Activated naive CD4-positive, alpha-beta T cell treated with anti-CD3 and anti-CD28 coated beads, Interleukin-2, amount 50 U/mL, for 72 hours (primary cell): ENCODE results near the gene FIZ1. TPM values are rescaled to one million over a fixed set of nuclear protein-coding genes. Genes with fewer than 3 reads are reported as not detected.

Experiments used
- ATAC-seq, 2 donors: fragments of 150-1000 bp; cut with Tn5 transposase; 2 replicates each; pipeline ENCODE4 v1.10.0; 2021; ENCODE audit warnings: mild to moderate bottlenecking in 2 of 2, moderate library complexity in 2 of 2
- DNase-seq, 2 donors: peaks; one replicate each; pipeline ENCODE4 v3.0.0; 2021 to 2022; ENCODE audit warnings: low spot score in 2 of 2
- H3K27ac Mint-ChIP-seq, 2 donors: one replicate each; pipeline ENCODE4 v1.8.0; 2022; ENCODE audit warnings: mild to moderate bottlenecking in 2 of 2, mixed read lengths in 2 of 2
- H3K36me3 Mint-ChIP-seq, 2 donors: one replicate each; pipeline ENCODE4 v1.8.0; 2022; ENCODE audit warnings: mixed read lengths in 2 of 2
- H3K9me3 Mint-ChIP-seq, 2 donors: one replicate each; pipeline ENCODE4 v1.8.0; 2022; ENCODE audit warnings: mixed read lengths in 2 of 2
- total RNA-seq, 2 donors: library from RNA; stranded (reverse); gene quantifications; one replicate each; pipeline ENCODE4 v1.2.3, GENCODE V29; 2022

FIZ1 gene
- total RNA-seq, 2 donors from 2014 or later: 10.2 to 12.3 TPM

DNA sequence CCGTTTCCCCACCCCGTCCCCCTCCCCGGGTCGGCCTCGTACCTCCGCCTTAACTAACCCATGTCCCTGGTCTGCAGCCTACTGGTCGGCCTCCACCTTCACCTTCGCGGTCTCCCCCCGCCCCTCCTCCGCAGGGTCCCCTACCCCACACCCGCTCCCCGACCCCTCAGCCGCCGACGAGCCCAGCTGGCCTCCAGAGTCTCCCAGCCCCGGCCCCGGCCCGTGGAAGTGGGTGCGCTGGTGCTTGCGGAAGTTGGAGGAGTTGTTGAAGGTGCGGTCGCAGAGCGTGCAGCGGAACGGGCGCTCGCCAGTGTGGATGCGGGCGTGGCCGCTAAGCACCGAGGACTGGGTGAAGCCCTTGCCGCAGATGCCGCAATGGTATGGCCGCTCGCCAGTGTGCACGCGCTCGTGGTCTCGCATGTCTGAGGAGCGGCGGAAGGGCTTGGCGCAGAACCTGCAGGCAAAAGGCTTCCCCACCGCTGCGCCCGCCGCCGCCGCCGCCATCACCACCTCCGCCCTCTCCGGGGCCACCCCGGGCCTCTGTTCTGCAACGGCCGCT, 22.4 kb upstream of the FIZ1 start:
- Mint-ChIP-seq H3K27ac (no peak overlapping the region), H3K36me3 (peaks cover 0 to 7% of the 10 kb centered on the region in 2 donors), H3K9me3 (peaks cover 0 to 4% of the 10 kb centered on the region in 2 donors)
- DNase-seq (no peak), ATAC-seq (no peak)

DNA sequence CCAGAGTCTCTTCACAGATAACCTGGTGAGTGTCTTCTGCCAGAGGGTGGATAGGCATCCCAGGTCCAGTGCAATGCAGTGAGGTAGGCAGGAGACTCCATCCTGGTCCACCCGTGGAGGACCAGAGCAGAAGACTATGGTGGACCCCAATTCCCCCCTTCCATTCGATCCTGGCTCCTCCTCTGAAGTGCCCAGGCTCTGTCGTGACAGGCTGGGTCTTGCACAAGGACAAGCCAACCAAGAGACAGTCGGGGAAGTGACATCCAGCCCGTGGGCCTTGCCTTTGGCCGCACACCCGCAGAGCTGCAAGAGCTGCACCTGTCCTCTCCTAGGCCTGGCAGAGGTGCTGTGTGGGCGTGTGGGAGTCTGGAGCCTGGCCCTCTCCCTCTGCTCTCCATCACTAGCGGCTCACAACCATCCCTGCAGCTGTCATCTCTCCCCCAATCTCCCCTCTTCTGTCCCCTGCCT, 21.9 kb upstream of the FIZ1 start:
- ATAC-seq (no peak), DNase-seq (no peak)
- Mint-ChIP-seq H3K36me3 (peaks cover 0 to 7% of the 10 kb centered on the region in 2 donors), H3K27ac (no peak overlapping the region), H3K9me3 (peaks cover 0 to 4% of the 10 kb centered on the region in 2 donors)

DNA sequence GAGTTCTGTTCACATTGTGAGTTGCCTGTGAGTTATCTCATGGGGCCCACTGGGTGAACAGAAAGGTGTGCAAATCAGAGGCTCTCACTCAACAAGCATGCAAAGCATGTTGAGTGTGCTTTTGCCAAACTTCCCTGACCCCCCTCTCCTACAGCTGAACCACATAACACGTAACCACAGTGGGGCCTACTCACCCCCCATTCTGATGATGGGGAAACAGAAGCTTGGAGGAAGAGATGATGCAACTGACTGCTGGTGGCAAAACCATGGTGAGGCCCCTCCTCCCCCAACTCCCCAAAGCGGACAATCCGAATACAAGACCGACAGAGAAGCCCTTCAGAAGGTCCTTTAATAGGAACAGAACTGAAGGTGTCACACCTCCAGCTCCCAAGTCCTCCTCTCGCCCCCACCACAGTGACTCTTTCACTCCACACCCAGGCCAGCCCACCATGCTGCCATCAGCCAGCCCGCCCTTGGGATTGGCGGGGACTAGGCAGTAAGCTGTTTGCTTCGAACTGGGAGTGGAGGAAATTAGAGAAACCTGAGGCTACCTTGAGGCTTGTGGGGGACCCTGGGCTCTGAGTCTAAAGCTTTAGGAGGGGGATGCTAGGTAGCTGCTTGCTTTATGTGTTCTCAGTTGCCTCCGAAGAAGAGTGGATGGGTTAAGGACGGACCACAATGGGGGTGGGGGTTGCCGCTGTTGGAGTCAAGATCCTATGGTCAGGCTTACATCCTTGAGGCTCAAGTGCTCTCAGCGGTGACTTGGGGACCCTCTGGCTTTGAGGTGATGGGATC, 21.3 kb upstream of the FIZ1 start:
- Mint-ChIP-seq H3K36me3 (peaks cover 0 to 7% of the 10 kb centered on the region in 2 donors), H3K9me3 (peaks cover 0 to 4% of the 10 kb centered on the region in 2 donors), H3K27ac (peak overlapping the region in 1 of 2 donors; percentile 66)
- no peak for ATAC-seq
- no peak for DNase-seq

DNA sequence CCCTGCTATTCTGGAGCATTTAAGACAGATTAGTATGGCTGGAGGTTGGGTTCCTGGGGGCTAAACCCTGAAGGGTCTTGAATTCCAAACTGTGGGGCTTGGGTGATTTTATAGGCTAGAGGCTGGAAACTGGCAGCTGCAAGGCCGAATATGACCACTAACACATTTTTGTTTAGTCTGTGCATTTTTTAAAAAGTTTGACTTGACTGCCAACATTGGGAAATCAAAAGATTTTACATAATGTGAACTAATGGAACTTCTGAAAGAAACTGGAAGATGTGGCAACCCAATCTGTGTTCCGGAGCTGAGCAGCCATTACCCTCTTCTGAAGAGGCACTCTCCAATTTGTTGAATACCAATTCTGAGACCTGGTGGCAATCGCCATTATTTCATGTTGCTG, 20.0 kb upstream of the FIZ1 start:
- Mint-ChIP-seq H3K27ac (no peak overlapping the region), H3K36me3 (peaks cover 0 to 7% of the 10 kb centered on the region in 2 donors), H3K9me3 (peaks cover 0 to 4% of the 10 kb centered on the region in 2 donors)
- DNase-seq (no peak), ATAC-seq (no peak)

DNA sequence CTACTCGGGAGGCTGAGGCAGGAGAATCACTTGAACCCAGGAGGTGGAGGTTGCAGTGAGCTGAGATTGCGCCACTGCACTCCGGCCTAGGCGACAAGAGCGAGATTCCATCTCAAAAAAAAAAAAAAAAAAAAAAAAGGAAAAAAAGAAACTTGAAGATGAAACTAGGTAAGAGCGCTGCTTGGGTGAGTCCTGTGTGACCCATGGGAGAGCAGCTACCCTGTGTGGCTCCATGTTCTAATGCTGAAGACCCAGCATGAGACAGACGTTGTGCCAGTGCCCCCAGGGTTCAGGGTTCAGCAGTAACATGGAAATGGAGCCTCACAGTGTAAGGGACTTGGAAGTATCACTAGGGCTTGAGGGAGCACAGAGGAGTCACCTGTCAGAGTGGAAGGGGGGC, 19.1 kb upstream of the FIZ1 start:
- Mint-ChIP-seq H3K27ac (no peak overlapping the region), H3K36me3 (peaks cover 0 to 7% of the 10 kb centered on the region in 2 donors), H3K9me3 (no peaks in the 10 kb centered on the region)
- ATAC-seq (no peak), DNase-seq (no peak)

DNA sequence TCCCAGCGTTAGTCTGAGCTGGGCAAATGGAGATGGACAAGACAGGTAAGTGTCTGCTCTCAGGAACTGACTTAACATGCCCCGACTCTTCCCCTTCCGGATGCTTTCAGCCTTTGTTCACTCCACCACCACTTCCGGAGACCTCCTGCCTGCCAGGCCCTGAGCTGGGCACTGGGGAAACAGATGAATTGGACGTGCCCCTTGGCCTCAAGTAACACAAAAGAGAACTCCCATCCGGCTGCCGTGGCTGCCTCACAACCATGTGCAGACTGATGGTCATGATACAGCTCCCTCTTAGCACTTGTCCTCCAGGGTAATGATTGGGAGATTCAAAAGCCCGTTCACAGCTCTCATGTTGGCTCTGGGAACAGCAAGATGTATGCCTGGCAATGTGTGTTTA, 18.1 kb upstream of the FIZ1 start:
- DNase-seq (no peak), ATAC-seq (no peak)
- Mint-ChIP-seq H3K27ac (no peak overlapping the region), H3K36me3 (peaks cover 0 to 7% of the 10 kb centered on the region in 2 donors), H3K9me3 (no peaks in the 10 kb centered on the region)

DNA sequence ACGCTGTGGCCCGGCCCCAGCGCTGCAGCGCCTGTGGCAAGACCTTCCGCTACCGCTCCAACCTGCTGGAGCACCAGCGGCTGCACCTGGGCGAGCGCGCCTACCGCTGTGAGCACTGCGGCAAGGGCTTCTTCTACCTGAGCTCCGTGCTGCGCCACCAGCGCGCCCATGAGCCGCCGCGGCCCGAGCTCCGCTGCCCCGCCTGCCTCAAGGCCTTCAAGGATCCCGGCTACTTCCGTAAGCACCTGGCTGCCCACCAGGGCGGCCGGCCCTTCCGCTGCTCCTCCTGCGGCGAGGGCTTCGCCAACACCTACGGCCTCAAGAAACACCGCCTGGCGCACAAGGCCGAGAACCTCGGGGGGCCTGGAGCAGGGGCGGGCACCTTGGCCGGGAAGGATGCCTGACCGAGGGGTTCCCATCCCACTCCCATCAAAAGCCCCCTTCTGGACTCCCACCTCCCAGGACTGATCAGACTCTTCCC, 17.1 kb upstream of the FIZ1 start:
- no peak for ATAC-seq
- Mint-ChIP-seq H3K27ac (no peak overlapping the region), H3K36me3 (peaks cover 0 to 7% of the 10 kb centered on the region in 2 donors), H3K9me3 (no peaks in the 10 kb centered on the region)
- no peak for DNase-seq

DNA sequence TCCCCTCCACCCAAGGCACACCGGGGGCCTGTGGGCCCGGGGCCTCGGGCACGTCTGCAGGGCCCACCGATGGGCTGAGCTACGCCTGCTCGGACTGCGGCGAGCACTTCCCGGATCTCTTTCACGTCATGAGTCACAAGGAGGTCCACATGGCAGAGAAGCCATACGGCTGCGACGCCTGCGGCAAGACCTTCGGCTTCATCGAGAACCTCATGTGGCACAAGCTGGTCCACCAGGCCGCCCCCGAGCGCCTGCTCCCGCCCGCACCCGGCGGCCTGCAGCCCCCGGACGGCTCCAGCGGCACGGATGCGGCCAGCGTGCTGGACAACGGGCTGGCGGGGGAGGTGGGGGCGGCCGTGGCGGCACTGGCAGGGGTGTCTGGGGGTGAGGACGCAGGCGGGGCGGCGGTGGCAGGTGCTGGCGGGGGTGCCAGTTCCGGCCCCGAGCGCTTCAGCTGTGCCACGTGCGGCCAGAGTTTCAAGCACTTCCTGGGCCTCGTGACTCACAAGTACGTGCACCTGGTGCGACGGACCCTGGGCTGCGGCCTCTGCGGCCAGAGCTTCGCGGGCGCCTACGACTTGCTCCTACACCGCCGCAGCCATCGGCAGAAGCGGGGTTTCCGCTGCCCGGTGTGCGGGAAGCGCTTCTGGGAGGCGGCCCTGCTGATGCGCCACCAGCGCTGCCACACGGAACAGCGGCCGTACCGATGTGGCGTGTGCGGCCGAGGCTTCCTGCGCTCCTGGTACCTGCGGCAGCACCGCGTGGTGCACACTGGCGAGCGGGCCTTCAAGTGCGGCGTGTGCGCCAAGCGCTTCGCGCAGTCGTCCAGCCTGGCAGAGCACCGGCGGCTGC, 16.5 kb upstream of the FIZ1 start:
- Mint-ChIP-seq H3K9me3 (no peaks in the 10 kb centered on the region), H3K36me3 (peaks cover 0 to 7% of the 10 kb centered on the region in 2 donors), H3K27ac (no peak overlapping the region)
- ATAC-seq (no peak), DNase-seq (no peak)

DNA sequence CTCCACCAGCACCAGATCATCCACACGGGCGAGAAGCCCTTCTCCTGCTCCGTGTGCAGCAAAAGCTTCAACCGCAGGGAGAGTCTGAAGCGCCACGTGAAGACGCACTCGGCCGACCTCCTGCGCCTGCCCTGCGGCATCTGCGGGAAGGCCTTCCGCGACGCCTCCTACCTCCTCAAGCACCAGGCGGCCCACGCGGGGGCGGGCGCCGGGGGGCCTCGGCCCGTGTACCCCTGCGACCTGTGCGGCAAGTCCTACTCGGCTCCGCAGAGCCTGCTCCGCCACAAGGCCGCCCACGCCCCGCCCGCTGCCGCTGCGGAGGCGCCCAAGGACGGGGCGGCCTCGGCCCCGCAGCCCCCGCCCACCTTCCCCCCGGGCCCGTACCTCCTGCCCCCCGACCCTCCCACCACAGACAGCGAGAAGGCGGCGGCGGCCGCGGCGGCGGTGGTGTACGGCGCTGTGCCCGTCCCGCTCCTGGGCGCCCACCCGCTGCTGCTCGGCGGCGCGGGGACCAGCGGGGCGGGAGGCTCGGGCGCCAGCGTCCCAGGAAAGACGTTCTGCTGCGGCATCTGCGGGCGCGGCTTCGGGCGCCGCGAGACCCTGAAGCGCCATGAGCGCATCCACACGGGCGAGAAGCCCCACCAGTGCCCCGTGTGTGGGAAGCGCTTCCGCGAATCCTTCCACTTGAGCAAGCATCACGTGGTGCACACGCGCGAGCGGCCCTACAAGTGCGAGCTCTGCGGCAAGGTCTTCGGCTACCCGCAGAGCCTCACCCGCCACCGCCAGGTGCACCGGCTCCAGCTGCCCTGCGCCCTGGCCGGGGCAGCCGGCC, 15.6 kb upstream of the FIZ1 start:
- ATAC-seq (no peak), DNase-seq (no peak)
- no peaks in the 10 kb centered on the region for H3K9me3 Mint-ChIP-seq
- peaks cover 2 to 10% of the 10 kb centered on the region in 2 donors for H3K36me3 Mint-ChIP-seq
- no peak overlapping the region for H3K27ac Mint-ChIP-seq

DNA sequence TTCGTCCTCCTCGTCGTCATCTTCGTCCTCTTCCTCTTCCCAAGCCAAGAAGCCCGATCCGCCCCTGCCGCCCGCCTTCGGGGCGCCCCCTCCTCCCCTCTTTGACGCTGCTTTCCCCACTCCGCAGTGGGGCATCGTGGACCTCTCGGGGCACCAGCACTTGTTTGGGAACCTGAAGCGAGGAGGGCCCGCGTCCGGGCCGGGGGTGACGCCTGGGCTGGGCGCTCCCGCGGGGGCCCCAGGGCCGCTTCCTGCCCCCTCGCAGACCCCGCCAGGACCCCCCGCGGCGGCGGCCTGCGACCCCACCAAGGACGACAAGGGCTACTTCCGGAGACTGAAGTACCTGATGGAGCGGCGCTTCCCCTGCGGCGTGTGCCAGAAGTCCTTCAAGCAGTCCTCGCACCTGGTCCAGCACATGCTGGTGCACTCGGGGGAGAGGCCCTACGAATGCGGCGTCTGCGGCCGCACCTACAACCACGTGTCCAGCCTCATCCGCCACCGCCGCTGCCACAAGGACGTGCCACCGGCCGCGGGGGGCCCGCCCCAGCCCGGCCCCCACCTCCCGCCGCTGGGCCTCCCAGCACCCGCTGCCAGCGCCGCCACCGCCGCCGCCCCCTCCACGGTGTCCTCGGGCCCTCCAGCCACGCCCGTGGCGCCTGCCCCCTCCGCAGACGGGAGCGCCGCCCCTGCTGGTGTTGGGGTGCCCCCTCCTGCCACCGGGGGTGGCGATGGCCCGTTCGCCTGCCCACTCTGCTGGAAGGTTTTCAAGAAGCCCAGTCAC, 14.8 kb upstream of the FIZ1 start:
- H3K27ac Mint-ChIP-seq: no peak overlapping the region
- DNase-seq (no peak), ATAC-seq (no peak)
- peaks cover 4 to 13% of the 10 kb centered on the region in 2 donors for H3K36me3 Mint-ChIP-seq
- H3K9me3 Mint-ChIP-seq: no peaks in the 10 kb centered on the region

DNA sequence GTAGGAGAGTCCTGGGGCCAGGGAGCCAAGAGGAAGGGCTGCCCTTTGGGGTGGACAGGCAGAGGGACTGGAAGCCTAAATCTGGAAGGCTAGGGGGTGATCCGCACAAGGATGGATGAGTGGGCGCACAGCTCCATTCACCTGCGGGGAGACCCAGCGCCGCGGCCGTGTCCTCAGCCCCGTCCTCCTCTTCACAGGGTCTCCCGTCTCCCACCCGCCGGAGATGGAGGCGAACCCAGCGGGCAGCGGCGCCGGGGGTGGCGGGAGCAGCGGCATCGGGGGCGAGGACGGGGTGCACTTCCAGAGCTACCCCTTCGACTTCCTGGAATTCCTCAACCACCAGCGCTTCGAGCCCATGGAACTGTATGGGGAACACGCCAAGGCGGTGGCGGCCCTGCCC, 14.1 kb upstream of the FIZ1 start:
- DNase-seq: no peak
- H3K36me3 Mint-ChIP-seq: peaks cover 4 to 13% of the 10 kb centered on the region in 2 donors
- no peak for ATAC-seq
- no peaks in the 10 kb centered on the region for H3K9me3 Mint-ChIP-seq
- no peak overlapping the region for H3K27ac Mint-ChIP-seq

DNA sequence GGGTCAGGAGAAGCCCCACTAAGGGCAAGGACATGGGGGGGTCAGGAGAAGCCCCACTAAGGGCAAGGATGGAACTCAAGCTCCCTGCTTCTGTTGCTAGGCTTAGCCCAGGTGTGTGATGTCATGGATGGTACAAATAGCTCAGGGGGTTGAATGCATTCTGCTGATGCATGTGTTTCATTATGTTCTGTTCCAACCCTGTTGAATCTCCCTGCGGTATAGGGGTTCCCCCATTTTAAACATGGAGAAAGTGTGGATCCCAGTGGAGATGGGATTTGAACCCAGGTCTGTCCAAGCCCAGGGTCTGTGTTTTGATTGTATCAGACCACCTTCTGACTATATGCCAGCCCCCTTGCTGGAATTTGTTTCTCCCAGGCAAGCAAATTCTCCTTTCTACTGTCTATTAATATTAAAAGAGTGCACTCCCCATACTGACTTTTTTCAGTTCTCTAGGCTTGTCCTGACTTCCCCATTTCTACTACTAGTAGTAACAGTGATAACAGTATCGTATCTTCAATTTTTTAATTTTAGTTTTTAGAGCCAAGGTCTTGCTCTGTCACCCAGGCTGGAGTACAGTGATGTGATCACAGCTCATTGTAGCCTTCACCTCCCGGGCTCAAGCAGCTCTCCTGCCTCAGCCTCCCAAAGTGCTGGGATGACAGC, 12.8 kb upstream of the FIZ1 start:
- Mint-ChIP-seq H3K27ac (peak overlapping the region in 1 of 2 donors; percentile 31), H3K36me3 (peaks cover 4 to 6% of the 10 kb centered on the region in 2 donors), H3K9me3 (no peaks in the 10 kb centered on the region)
- ATAC-seq: no peak
- DNase-seq: no peak

DNA sequence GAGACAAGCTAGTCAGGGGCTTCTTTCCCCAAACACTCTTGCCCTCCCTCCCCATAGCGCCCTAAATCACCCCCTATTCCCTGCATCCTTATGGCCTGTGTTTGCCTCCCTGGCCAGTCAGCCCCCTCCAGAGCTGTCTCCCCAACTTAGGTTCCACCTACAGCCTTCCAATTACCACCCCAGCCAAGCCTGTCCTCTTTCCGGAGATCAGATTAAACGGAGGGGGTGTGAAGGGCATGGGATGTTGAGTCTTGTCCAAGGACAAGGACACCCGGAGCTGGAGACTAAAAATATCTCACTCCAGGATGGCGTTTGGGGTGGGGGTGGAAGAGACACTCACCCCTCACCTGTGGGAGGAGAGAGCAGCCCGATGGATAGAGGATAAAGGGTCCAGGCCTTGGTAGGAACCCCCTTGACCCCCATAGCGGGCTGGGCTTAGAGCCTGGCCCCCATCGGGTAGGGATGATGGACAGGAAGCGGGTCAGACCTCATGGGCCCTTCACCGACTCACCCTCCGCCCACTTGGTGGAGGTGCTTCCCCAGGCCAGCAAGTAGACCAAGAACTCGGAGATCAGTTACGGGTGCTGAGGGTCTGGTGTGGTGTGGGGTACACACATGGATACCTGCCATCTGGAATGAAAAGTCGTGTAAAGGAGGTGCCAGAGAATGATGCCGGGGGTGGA, 12.1 kb upstream of the FIZ1 start:
- Mint-ChIP-seq H3K36me3 (peaks cover 8 to 12% of the 10 kb centered on the region in 2 donors), H3K27ac (peak overlapping the region in 1 of 2 donors; percentile 31), H3K9me3 (no peaks in the 10 kb centered on the region)
- no peak for DNase-seq
- no peak for ATAC-seq

DNA sequence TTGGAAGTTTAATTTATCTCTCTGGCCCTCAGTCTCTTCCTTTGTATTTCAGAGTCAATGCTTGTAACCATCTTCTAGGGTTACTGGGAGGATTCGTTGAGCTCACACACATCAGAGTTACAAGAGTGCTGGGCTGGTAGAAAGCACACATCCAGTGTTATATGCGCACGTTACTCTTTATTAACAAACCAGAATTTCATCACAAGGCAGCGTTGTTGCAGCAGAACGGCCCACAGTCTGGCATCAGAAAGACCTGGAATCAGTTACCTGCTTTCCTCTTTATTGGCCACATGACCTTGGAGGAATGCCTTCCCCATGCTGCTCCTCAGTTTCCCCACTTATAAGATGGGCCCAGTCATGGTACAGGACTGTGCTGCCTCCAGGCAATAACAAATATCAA, 10.0 kb upstream of the FIZ1 start:
- DNase-seq (no peak), ATAC-seq (no peak)
- H3K9me3 Mint-ChIP-seq: no peaks in the 10 kb centered on the region
- no peak overlapping the region for H3K27ac Mint-ChIP-seq
- peaks cover 15 to 19% of the 10 kb centered on the region in 2 donors for H3K36me3 Mint-ChIP-seq

DNA sequence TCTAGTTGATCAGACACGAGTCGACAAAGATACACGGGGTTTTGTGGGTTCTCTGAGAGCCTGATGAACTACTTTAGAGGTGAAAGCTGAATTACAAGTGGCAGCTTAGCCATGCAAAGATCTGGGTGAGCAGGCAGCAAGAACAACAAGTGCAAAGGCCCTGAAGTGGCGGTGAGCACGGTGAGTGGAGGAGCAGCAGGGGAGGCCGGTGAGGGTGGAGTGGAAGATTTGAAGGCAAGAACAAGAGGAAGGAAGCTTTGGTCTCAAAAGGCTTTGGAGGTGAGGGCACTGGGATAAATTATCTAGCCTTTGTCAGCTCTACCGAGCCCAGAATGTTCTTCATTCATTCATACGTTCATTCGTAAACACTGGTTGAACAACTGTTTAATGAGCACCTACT, 7.5 kb upstream of the FIZ1 start:
- ATAC-seq (no peak), DNase-seq (no peak)
- H3K36me3 Mint-ChIP-seq: peaks cover 15 to 27% of the 10 kb centered on the region in 2 donors
- H3K27ac Mint-ChIP-seq: peak overlapping the region; percentile 90 to 96
- H3K9me3 Mint-ChIP-seq: no peaks in the 10 kb centered on the region
